Stimulated activated CD4-positive, alpha-beta T cell treated with anti-CD3 and anti-CD28 coated beads, Interleukin-4, amount 100 ng/mL, for 4 hours (primary cell): Measurements from ENCODE around the gene PRDM11.

ENCODE experiments used
- DNase-seq, 2 experiments: peaks; one replicate each; pipeline ENCODE4 v3.0.0-alpha.2; 2020

The PRDM11 gene

DNA sequence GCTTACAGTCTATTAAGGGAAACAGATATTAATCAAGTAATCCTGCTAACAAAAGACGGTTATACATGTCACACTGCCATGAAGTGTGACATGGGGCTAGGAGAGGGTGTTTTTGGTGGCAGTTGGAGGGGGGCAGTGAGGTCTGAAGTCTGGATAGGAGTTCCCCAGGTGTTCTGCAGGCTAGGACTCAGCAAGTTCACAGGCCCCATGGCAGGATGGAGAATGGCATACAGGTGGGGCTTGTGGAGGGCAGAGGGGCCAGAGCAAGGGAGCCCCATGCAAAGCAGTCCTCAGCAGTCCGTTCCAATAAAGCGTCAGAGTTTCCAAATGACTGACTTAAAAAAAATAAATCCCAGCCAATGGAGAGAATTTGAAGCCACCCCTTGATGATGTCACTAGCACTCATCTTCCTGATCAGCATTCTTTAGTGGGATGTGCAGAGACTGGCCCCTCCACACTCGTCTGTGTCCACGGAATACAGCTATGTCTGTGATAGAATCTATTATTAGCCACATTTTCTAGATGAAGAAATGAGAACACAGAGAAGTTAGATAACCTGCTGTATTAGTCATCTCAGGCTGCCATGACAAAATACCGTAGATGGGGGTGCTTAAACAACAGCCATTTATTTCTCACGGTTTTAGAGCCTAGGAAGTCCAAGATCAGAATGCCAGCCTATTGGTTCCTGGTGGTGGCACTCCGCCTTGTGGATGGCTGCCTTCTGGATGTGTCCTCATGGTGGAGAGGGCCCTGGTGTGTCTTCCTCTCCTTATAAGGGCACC lies 32.6 kb downstream of the PRDM11 start:
- no peak for DNase-seq

- DNase-seq = no peak
These were observed 33.3 kb downstream of the PRDM11 start for GRCh38 chr11:45179686-45180178.

DNA sequence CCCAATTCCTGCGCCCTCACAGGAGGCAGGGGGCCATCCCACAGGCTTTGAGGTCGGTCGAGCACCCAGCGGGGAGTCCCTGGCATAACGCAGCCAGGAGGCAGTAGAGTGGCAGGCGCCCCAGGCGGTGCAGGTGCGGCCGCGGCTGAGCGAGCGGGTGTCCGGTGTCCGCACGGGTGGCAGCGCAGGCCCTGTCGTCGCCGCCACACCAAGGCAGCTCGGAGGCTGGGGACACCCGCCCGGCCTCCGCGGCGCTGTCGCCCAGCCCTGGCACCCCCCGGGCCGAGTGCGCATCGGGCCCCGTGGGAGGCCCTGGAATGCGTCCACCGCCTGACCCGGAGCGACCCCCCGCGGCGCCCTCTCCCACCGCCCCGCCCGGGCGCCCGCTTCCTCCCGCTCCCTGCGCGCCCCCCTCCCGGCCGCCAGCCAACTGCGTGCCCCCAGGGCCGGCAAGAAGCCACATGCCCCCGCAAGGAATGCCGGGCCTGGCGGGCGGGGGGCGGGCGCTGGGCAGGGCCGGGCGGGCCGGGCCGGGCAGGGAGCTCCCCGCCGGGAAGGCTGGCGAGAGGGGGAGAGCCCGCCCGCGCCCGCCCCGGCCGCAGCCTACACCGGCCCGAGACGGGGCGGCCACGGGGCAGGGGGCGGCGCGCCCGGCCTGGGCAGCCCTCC lies 33.9 kb downstream of the PRDM11 start:
- DNase-seq = no peak

- DNase-seq = peak; percentile 33 to 40
These were observed 34.4 kb downstream of the PRDM11 start for GRCh38 chr11:45180848-45181192.

DNA sequence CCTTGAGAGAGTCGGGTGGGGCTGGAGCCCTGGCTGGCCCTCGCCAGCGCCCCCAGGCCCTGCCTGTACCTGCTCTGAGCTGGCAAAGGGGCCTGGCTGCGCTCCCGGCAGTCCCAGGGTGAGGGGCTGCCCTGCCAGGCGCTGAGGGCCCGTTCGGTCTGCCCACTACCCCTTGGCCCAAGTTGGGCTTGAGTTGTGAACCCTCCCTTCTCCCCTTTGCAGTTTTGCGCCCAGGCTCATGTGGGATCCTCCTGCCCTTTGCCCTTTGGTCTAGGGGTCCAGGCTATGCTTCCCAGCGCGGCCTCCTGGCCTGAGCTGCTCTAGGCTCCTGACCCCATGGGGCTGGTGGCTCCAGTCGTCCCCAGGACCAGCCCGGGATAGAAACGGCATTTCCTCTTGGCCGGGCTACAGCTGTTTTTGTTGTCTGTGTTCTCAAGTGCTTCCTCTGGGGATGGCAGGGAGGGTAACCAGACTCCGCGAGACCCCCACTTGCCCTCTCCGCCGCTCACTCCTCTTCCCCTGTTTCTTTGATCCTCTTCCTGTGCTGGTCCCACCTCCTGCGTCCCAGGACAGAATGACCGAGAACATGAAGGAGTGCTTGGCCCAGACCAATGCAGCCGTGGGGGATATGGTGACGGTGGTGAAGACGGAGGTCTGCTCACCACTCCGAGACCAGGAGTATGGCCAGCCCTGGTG lies 34.9 kb downstream of the PRDM11 start:
- no peak for DNase-seq

GRCh38 chr11:45181889-45182550 lies 35.6 kb downstream of the PRDM11 start:
- no peak for DNase-seq

- DNase-seq = no peak
These were observed 36.5 kb downstream of the PRDM11 start for GRCh38 chr11:45182902-45183301.

DNA sequence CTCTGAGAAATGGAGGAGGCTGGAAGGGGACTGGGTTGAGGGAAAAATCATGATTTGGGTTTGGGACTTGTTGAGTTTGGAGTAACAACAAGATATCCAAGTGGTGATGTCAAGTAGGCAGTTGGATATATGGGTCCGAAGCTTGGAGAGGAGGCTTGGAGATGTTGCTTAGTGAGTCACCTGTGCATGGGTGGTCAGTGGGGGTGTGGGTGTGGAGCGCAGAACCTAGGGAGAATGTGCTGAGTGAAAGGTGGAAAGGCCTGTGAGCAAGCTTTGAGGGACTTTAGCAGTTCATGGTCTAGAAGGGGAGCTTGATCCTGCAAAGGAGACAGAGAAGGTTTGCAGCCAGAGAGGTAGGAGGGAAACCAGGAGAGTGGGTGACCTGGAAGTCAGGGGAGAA lies 38.2 kb downstream of the PRDM11 start:
- DNase-seq = no peak

DNA sequence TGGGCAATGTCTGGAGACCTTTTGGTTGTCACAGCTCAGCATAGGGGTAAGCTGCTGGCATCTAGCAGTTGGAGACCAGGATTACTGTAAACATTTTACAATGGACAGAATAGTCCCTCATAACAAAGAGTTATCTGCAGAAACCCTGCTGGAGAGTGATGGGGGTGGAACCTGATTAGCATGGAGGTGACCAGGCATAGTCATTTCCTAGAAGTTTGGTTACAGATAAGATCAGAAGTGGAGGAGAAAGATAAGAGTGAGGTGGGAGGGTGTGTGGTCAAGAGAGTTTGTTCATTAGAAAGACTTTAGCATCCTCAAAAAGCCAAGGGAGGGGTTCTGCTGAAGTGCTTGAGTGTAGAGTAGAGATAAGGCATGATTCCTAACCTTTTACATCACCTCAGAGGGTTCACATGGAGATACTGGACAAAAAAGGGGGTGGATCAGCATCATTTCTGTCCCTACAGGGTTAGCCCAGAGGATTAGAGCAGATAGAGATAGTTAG lies 38.8 kb downstream of the PRDM11 start:
- no peak for DNase-seq

DNA sequence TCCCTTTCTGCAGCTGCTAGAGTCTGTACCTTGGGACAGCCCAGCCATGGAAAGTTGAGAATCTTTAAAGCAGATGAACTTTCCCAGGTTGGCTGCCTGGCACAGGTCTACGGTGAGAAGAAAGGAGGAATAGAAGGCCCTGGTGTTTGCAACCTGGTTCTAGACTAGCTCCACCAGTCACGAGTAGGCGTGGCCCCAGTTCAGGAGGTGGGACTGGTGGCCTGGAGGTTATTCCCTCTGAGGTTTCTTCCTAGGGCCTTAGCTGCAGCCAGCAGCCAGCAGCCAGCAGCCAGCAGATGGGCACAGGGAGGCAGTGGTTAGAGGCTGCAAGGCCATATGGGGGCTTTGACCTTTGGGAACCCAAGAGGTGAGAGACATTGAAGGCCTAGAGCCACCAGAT lies 40.9 kb downstream of the PRDM11 start:
- DNase-seq = no peak

DNA sequence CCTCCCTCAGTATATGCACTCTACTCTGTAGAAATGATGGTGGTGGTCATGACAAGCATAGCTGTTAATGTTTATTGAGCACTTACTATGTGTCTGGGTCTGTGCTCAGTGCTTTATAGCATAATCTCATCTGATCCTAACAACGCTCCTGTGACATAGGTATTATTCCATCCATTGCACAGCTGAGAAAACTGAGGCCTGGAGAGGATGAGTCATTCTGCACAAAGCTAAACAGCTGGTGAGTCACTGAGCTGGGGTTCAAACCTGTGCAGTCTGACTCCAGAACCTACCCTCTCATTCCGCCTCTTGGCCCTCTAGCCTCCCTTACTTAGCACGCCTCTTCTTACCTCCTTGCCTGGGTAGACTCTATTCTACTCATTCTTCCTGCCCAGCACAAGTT lies 41.7 kb downstream of the PRDM11 start:
- no peak for DNase-seq

DNA sequence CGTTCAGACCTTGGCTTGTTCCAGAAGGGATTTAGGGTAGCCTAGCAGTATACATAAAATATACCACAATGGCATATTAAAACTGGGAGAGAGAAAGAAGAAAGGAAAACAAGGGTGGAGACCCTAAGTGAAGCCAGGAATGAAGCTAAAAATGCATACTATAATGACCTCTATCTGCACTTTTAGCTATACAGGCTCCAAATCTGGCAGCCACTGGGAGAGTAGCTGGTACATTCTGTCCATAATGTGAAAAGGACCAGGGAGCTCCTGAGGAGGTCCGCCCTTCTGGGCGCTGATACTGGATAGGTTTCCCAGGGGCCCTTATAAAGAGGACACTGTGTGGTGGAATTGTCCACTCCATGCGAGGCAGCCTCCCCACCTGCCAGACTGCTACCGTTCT lies 42.8 kb downstream of the PRDM11 start:
- DNase-seq = no peak

GRCh38 chr11:45193695-45194094 lies 47.3 kb downstream of the PRDM11 start:
- DNase-seq = no peak

- DNase-seq = no peak
These were observed 58.3 kb downstream of the PRDM11 start for GRCh38 chr11:45204761-45205160.

DNA sequence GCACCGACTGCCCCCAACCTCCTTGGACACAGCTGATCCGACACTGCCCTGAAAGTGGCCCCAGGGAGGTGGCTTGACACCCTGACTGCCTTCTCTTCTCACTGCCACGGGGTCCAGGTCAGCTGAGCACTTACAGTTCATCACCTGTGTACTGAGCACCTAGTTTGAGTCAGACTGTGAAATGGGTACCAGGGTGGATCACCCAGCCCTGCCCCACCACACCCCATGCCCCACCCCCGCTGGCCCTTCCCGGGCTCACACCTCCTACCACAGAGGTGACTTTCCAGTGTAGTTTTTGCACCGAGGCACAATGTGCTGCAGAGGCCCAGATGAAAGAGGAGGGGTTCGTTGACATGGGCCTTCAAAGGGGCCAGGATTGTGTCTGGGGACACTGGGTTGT lies 59.5 kb downstream of the PRDM11 start:
- no peak for DNase-seq

GRCh38 chr11:45208135-45208534 lies 61.7 kb downstream of the PRDM11 start:
- DNase-seq = no peak

DNA sequence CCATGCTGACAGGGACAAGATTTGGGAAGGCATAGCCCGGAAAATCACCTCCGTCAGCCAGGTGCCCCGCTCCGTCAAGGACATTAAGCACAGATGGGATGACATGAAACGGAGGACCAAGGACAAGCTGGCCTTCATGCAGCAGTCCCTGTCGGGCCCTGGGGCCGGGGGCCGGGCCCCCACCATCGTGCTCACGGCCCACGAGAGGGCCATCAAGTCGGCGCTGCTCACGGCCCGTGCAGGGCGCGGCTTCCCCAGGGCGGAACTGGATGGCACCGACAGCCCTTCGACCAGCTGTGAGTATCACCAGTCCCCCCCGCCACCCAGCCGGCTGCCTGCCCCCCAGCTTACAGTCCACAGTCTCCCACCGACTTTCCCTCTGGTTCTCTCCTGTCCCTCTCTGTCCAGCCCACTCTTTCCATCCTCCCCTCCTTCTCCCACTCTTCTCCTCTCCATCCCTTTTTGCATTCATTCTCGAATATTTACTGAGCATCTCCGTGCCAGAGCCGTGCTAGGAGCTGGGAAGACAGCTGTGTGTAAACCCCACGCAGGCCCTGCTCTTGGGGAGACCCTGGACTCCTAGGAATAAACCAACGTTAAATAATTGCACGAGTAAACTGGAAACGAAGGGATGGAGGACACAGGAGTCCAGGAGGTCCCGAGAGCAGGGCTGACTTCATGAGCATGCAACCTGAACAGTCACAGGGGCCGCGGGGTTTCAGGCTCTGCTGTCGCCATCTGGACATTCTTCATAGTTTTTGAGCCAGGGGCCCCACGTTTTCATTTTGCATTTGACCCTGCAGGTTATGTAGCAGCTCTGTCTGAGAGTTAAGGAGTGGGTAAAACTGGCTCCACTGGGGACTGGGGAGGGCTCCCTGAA lies 62.8 kb downstream of the PRDM11 start:
- no peak for DNase-seq

DNA sequence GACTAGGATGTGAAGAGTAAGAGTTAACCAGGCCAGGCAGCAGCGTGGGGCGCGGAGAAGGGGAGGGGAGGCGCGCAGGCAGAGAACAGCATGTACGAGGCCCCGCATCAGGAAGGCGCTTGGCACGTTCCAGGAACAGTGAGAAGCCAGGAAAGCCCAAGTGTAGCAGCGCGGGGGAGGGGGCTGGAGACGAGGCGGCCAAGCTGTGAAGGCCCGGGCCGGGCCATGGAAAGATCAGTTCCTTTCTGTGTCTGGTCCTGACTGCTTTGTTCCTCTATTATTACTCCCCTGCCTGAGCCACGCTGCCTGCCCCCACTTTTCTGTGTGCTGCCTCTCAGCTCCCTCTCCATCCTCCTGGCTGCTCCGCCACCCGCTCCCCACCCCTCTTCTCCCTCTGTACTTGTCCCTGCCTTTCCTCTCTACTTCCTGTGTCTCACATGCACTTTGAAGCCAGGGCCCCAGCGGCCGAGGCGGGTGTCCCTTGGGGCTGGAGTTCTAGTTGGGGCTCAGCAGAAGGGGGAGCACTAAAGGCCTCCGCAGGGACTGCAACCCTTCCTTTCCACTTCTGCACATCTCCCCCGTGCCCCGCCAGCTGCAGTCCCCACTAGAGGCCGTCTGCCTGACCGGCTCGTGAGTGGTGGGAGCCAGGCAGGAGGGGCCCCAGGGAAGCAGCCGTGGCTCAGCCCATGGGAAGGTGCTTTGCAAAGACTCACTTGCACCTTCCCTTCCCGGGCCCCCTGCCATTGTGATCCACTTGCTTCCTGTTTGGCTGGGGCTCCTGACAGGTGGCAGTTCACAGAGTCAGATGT lies 63.7 kb downstream of the PRDM11 start:
- DNase-seq = no peak

GRCh38 chr11:45210846-45211245 lies 64.4 kb downstream of the PRDM11 start:
- DNase-seq = no peak

DNA sequence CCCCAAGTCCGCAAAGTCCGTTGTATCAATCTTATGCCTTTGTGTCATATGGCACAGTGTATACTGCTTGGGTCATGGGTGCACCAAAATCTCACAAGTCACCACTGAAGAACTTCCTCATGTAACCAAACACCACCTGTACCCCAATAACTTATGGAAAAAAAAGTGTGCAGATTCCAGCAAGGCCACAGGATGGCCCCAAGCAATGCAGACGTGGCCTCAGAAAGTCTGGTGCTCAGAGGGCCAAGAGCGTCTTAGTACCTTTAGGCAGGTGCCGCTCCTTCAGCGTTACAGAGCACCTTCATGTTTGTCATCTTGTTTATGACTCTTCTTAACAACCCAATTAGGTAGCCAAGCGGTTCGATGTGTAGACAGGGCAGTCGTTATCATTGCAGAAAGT lies 65.3 kb downstream of the PRDM11 start:
- DNase-seq = no peak
